SJCRH30 (cell line): ENCODE measurements around the gene SLF2. TPM values are rescaled to one million over a fixed set of nuclear protein-coding genes. Genes with fewer than 3 reads are reported as not detected.

Experiments
- DNase-seq, 2 experiments: peaks; one replicate each; pipeline ENCODE4 v3.0.0-alpha.2; 2015 to 2020
- H3K27ac ChIP-seq: fragments of 250-450 bp; sonication (Bioruptor Pico); 2 replicates; pipeline ENCODE4 v1.5.1; 2020; ENCODE audit warnings: mild to moderate bottlenecking, moderate library complexity
- H3K27me3 ChIP-seq: fragments of 250-450 bp; sonication (Bioruptor Pico); 2 replicates; pipeline ENCODE4 v1.5.1; 2020; ENCODE audit warnings: mild to moderate bottlenecking, moderate library complexity
- H3K36me3 ChIP-seq: fragments of 250-450 bp; sonication (Bioruptor Pico); 2 replicates; pipeline ENCODE4 v1.5.1; 2020; ENCODE audit warnings: mild to moderate bottlenecking, moderate library complexity
- H3K4me1 ChIP-seq: fragments of 250-450 bp; sonication (Bioruptor Pico); 2 replicates; pipeline ENCODE4 v1.5.1; 2020; ENCODE audit warnings: mild to moderate bottlenecking, moderate library complexity
- H3K4me3 ChIP-seq: fragments of 250-450 bp; sonication (Bioruptor Pico); 2 replicates; pipeline ENCODE4 v1.5.1; 2020; ENCODE audit warnings: mild to moderate bottlenecking, moderate library complexity
- H3K9me3 ChIP-seq: fragments of 250-450 bp; sonication (Bioruptor Pico); replicated peaks from 2 replicates; pipeline ENCODE4 v1.5.1; 2020; ENCODE audit warnings: mild to moderate bottlenecking, moderate library complexity
- total RNA-seq: library from RNA; depleted of rRNA; stranded (reverse); fragments of >200 nt; shearing (Covaris generic); gene quantifications from 2 replicates; pipeline ENCODE4 v1.2.3, GENCODE V29; 2014

Gene SLF2
- total RNA-seq, 1 experiment from 2014 or later = 257 TPM

DNA sequence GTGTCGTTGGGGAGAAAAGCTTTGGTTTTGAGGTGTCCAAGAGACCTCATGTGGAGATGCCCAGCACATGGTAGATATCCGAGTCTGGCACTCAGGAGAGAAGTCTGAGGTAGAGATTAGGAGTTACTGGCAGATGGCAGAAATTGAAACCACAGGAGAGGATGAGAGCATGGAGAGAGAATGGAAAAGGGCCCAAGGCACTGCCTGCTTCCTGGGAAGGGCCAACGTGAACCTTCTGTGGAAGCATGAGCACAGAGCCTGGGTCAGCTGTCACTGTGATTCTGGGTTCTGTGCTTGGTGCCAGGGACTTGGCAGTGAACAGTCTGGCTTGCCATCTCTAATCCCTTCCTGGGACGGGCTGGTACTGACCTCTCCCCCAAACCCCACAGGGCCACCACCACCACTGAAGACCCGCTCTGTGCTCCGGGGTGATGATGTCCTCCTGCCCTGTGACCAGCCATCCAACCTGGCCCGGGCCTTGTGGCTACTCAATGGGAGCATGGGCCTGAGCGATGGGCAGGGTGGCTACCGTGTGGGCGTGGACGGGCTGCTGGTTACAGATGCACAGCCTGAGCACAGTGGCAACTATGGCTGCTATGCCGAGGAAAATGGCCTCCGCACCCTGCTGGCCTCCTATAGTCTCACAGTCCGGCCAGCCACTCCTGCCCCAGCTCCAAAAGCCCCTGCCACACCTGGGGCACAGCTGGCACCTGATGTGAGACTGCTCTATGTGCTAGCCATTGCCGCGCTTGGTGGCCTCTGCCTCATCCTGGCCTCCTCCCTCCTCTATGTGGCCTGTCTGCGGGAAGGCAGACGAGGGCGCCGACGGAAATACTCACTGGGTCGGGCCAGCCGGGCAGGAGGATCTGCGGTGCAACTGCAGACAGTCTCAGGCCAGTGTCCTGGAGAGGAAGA lies 70.4 kb downstream of the SLF2 start:
- Histone ChIP-seq H3K4me3 (no peak overlapping the region), H3K27me3 (no peaks in the 10 kb centered on the region), H3K36me3 (peaks cover 6% of the 10 kb centered on the region), H3K9me3 (no peaks in the 10 kb centered on the region), H3K4me1 (peaks cover 6% of the 10 kb centered on the region), H3K27ac (no peak overlapping the region)
- DNase-seq = no peak

DNA sequence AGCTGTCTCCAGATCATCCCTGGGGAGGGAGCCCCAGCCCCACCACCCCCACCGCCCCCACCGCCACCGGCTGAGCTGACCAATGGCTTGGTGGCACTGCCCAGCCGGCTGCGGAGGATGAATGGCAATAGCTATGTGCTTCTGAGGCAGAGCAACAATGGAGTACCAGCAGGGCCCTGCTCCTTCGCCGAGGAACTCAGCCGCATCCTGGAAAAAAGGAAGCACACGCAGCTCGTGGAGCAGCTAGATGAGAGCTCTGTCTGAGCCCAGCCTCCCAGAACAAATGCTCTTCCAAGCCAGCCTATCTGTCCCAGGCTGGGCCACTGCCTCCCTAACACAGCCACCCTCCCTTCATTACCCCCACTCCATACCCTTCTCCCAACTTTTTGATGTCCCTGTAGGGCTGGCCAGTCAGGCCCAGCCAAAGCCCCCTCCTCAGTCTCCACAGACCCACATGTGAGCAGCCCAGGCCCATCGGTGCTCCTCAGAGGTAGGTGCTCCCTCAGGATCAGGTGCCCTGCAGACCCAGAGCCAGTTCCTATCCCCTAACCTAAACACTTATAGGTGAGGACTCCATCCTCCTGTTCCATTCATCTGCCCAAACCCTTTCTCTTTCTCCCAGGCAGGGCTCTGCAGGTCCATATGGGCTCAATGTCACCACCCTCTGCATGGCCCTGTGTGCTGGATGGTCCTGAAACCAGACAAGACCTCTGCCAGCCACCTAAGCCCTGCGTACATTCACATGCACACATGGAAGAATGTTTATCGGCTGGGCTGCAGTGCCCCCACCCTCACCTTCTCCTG lies 71.3 kb downstream of the SLF2 start:
- H3K9me3 ChIP-seq = no peaks in the 10 kb centered on the region
- H3K27ac ChIP-seq = no peak overlapping the region
- H3K36me3 ChIP-seq = peaks cover 11% of the 10 kb centered on the region
- no peaks in the 10 kb centered on the region for H3K27me3 ChIP-seq
- no peak for DNase-seq
- H3K4me1 ChIP-seq = peaks cover 12% of the 10 kb centered on the region
- no peak overlapping the region for H3K4me3 ChIP-seq

DNA sequence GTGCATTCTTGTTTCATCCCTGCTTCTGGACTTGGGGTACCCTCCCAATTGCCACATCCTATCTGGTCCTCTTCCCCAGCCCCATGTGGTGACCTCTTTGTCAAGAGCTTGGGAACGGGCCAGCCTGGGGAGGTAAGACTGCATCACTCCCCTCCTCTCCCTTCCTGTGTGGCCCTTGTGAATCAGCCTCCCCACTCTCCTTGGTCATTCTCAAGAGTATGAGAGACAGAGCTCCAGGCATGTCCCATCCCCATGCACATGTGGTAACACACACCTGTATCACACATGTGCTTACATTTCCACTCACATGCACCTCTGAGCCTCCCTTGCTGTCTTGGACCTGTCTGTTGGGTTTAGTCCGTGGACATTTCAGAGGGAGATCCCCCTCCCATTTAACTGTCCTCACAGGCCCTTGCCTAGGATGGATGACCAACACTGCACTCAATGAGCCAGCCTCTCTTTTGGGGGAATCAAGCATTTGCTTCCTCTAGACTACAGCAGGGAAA lies 72.0 kb downstream of the SLF2 start:
- Histone ChIP-seq H3K36me3 (peaks cover 18% of the 10 kb centered on the region), H3K4me3 (no peak overlapping the region), H3K27ac (no peak overlapping the region), H3K4me1 (peaks cover 12% of the 10 kb centered on the region), H3K9me3 (no peaks in the 10 kb centered on the region), H3K27me3 (no peaks in the 10 kb centered on the region)
- no peak for DNase-seq

DNA sequence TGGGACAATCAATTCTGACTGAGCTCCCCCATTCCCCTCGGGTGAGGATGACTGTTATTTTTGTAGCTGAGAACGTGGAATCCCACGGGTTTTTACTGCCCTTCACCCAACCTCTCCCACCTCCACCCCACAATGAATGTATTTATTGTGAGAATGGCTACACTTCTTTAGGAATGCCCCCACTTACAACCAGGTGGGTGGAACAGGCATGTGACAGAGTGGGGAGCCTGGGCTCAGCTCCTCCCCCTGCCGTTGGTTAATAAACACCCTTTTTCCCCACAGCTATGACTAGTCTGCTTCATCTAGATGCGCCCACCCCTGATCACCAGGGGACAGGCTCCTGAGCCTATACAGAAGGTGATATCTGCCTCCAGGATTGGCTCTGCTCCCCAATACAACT lies 72.6 kb downstream of the SLF2 start:
- H3K4me3 ChIP-seq = no peak overlapping the region
- H3K27me3 ChIP-seq = no peaks in the 10 kb centered on the region
- H3K4me1 ChIP-seq = peaks cover 12% of the 10 kb centered on the region
- peaks cover 23% of the 10 kb centered on the region for H3K36me3 ChIP-seq
- H3K9me3 ChIP-seq = no peaks in the 10 kb centered on the region
- H3K27ac ChIP-seq = no peak overlapping the region
- DNase-seq = no peak

DNA sequence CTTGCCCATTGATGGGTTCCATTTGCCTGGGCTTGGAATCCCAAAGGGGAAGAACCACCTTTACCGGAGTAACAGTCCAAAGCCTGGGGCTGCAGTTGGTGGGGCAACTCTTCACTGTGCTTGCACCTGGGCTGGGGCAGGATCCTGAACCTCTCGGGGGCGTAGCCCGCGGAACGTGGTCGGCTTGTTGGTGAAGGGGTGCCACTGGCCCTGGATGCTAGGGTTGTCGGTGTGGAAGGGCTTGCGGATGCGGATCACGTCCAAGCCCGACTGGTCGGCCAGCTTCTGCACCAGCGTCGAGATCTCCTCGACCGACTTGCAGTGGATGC lies 73.8 kb downstream of the SLF2 start:
- Histone ChIP-seq H3K4me3 (peak overlapping the region; percentile 86), H3K27ac (peak overlapping the region; percentile 54; the same call in 1 of the 2 replicates), H3K36me3 (peaks cover 32% of the 10 kb centered on the region), H3K4me1 (peaks cover 12% of the 10 kb centered on the region), H3K27me3 (no peaks in the 10 kb centered on the region), H3K9me3 (no peaks in the 10 kb centered on the region)
- no peak for DNase-seq

DNA sequence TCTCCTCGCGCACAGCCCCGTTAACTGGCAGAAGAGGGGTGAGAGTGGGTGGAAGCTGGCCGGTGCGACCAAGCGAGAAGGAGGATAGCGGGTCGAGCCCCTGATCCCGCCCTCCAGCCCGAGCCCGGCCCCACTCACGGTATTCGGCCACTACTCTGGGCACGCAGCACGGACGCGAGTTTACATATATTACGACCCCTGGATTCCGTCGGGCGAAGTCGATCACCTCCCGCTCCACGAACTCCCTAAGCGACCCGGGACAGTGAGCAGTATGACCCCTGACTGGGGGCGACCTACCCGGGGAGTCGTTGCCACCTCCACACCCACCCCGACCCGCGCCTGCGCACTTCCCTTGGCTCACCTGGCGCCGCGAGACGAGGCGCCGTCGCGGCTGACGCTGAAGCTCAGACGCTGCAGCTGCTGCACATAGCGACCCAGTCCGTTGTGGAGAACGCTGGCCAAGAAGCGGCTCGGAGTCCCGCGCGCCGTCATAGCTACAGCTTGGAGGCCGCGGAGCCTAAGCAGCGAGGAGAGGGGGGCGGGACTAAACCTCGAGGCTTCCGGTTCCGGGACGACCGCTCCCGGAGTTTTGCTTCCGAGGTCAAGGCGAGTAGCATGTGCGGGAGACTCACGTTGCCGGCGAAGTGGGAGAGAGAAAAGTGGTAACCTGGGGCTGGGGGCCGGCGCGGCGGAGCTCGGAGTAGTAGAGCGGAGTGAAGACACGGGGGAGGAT lies 74.4 kb downstream of the SLF2 start, which contains the start of the genes MRPL43 and TWNK:
Gene MRPL43 (minus strand): TSS at position 546 of the 733 bp plus-strand sequence. CDS start 54 bp downstream, at position 492.
Gene TWNK (plus strand): TSS at position 592 of the 733 bp plus-strand sequence. CDS start 668 bp downstream, outside the sequence.
- H3K36me3 ChIP-seq = peaks cover 33% of the 10 kb centered on the region
- H3K27me3 ChIP-seq = no peaks in the 10 kb centered on the region
- peak within 1 kb of the TSS; percentile 54 for H3K27ac ChIP-seq
- H3K4me3 ChIP-seq = peak within 1 kb of the TSS; percentile 86
- H3K4me1 ChIP-seq = peaks cover 12% of the 10 kb centered on the region
- no peaks in the 10 kb centered on the region for H3K9me3 ChIP-seq
- peak; percentile 90 to 92 for DNase-seq

DNA sequence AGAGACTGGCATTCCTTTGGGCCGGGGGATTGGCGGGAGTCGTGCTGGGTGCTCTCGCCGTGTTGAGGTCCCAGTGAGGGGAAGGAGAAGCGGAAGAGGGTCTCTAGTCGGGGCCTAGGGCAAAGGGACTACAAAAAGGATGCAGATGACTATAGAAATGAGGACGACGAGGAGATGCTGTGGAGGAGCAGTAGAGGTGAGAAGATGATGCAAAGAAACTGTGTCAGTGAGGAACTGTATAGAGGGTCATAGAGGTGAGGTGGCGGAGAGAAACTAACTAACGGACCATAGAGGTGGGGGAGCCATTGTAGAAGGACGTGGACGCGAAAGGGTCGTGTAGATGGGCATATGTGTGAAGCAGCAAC lies 74.9 kb downstream of the SLF2 start:
- Histone ChIP-seq H3K4me3 (peak overlapping the region; percentile 86), H3K9me3 (no peaks in the 10 kb centered on the region), H3K4me1 (peaks cover 12% of the 10 kb centered on the region), H3K36me3 (peaks cover 32% of the 10 kb centered on the region), H3K27me3 (no peaks in the 10 kb centered on the region), H3K27ac (peak overlapping the region; percentile 54)
- no peak for DNase-seq

DNA sequence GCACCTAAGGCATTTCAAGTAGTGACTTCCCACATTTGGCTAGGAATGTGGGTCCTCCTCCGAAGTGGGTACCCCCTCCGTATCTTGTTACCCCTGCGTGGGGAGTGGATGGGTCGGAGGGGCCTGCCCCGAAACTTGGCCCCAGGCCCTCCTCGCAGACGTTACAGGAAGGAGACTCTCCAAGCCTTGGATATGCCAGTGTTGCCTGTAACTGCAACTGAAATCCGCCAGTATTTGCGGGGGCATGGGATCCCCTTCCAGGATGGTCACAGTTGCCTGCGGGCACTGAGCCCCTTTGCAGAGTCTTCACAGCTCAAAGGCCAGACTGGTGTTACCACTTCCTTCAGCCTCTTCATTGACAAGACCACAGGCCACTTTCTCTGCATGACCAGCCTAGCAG lies 75.4 kb downstream of the SLF2 start:
- no peaks in the 10 kb centered on the region for H3K9me3 ChIP-seq
- H3K27ac ChIP-seq = no peak overlapping the region
- H3K4me1 ChIP-seq = peaks cover 12% of the 10 kb centered on the region
- H3K36me3 ChIP-seq = peaks cover 32% of the 10 kb centered on the region
- no peaks in the 10 kb centered on the region for H3K27me3 ChIP-seq
- DNase-seq = no peak
- peak overlapping the region; percentile 86 for H3K4me3 ChIP-seq

DNA sequence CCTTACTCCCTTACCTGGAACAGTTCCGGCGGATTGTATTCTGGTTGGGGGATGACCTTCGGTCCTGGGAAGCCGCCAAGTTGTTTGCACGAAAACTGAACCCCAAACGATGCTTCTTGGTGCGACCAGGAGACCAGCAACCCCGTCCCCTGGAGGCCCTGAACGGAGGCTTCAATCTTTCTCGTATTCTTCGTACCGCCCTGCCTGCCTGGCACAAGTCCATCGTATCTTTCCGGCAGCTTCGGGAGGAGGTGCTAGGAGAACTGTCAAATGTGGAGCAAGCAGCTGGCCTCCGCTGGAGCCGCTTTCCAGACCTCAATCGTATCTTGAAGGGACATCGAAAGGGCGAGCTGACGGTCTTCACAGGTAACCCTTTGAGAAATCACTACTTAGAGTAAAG lies 76.3 kb downstream of the SLF2 start:
- Histone ChIP-seq H3K4me1 (peaks cover 12% of the 10 kb centered on the region), H3K27ac (no peak overlapping the region), H3K36me3 (peaks cover 41% of the 10 kb centered on the region), H3K4me3 (no peak overlapping the region), H3K27me3 (no peaks in the 10 kb centered on the region), H3K9me3 (no peaks in the 10 kb centered on the region)
- DNase-seq = no peak

DNA sequence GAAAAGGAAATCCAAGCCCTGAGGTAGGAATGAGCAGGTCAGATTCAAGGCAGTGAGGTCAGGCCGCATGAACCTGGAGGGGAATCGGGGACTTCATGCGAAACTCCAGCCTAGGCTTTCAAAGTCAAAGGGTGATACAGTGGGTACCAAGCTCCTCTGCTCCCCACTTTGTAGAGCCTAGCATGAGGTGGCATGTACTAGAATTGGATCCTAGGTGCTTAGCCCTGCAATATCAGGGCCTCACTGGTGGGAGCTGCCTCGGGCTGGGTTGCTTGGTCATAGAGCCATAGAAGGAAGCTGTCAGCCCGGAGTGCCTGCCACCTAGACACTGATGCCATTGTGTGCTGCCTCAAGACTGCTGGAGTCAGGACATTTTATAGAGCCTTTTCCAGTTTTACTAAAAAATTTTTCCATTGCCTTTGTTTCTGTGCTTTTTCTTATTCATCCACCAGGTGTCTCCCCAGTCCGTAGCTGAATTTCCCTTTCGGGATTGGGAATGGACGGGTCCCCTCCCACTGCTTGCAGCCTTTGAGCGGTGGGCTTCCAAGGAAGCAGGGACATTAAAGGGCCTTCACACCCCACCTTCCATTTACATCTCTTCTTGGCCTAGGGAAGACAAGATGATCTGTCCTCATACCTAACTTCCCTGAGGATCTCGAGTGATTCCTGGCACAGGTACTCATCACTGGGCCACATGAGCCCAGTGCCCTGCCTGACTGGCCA lies 81.4 kb downstream of the SLF2 start:
- no peak overlapping the region for H3K27ac ChIP-seq
- H3K9me3 ChIP-seq = no peaks in the 10 kb centered on the region
- H3K36me3 ChIP-seq = peaks cover 40% of the 10 kb centered on the region
- DNase-seq = peak in 1 of 2 experiments; percentile 75
- no peak overlapping the region for H3K4me3 ChIP-seq
- no peaks in the 10 kb centered on the region for H3K27me3 ChIP-seq
- H3K4me1 ChIP-seq = peaks cover 5% of the 10 kb centered on the region; the same call in 1 of the 2 replicates

DNA sequence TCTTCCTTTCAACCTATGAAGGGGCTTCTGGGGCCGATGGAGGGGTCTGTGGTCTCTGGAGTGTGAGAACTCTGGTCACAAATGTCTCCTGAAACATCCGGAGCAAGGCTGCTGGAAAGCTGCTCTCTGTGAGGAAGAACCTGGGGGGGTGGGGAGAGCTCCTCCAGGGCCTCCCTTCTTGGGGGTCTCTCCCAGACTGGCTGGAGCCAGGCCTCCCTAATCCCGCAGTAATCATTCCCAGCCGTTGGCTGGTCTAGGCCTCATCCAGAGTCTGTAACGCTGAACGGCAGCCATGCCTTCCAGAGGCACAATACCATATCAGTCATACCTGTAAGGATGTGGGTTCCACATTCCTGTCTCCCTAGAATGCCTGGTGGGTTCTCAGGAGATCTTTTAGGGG lies 82.4 kb downstream of the SLF2 start:
- Histone ChIP-seq H3K27me3 (no peaks in the 10 kb centered on the region), H3K4me1 (peaks cover 5% of the 10 kb centered on the region; the same call in 1 of the 2 replicates), H3K36me3 (peaks cover 29% of the 10 kb centered on the region), H3K4me3 (no peak overlapping the region), H3K9me3 (no peaks in the 10 kb centered on the region), H3K27ac (no peak overlapping the region)
- DNase-seq = no peak

DNA sequence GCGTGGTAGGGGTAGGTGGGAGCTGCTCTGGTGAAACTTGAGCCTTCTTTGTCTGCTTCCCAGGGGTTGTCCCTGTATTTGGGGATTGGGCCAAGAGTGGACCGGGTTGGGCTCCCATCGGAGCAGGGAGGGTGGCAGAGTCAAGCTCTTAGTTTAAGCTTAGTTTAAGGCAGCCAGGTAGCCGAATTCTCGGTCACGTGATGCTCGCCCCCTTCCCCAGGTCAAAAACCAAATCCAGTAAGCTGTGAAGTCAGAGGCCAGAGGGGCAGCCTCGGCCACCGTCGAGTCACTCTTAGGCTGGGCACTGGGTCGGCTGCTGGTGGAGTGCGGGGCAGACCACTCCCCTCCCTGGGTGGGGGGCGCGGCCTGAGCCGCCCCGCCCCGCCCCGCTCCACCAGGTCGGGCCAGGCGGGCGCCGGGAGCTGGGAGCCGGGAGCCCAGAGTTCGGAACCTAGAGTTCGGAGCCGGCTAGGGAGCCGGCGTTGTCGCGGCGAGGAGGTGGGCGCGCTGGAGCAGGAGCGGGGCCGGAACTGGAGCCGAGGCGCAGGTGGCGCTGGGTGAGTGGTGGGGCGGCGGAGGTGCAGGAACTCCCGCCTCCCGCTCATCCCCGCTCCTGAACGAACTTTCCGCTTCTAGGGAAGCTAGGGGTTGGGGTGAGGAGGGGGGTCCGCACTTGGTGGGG lies 84.1 kb downstream of the SLF2 start:
- DNase-seq = peak; percentile 56 to 69

DNA sequence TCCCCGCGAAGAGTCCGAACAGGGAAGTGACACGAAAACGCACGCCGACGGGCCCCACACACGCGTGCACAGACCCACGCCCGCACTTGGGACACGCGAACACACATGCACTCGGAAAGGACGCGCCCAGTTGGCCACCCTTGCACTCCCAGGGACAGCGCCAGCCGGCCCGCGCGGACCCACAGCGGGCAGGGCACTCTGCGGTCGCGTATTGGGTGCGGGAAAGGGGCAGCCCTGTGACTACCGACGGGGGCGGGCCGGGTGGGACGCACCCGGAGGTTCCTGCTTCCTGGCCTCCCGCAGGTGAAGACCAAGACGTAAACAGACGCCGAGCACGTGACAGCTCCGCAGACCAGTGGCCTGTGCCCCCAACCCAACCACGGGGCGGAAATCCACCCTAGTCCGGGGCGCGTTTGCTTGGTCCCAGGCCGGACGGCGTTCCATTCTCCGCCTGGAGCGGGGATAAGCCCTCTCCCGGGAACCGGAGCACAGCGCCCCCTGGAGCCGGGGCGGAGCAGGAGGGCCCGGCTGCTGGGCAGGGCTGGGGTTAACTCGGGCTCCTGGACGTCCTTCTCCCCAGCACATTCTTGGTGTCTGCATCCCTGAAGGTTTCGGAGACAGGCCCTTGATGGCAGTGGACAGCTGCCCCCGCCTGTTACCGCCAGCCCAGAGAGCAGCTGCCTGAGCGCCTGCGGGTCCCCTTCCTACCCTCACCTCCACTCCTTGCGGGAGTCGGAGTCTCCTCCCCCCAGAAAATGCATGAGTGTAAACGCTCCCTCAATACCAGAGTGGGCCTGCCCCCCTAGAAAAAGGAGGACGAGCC lies 84.8 kb downstream of the SLF2 start:
- Histone ChIP-seq H3K27ac (peak overlapping the region; percentile 99), H3K27me3 (no peaks in the 10 kb centered on the region), H3K36me3 (peaks cover 18% of the 10 kb centered on the region), H3K4me3 (peak overlapping the region; percentile 83), H3K9me3 (no peaks in the 10 kb centered on the region), H3K4me1 (peaks cover 18% of the 10 kb centered on the region)
- peak; percentile 100 for DNase-seq

More for the DNA sequence above, 84.1 kb downstream of the SLF2 start:
- H3K4me1 ChIP-seq = peaks cover 14% of the 10 kb centered on the region
- no peaks in the 10 kb centered on the region for H3K9me3 ChIP-seq
- peaks cover 17% of the 10 kb centered on the region for H3K36me3 ChIP-seq
- H3K27ac ChIP-seq = peak overlapping the region; percentile 99
- no peaks in the 10 kb centered on the region for H3K27me3 ChIP-seq
- peak overlapping the region; percentile 83 for H3K4me3 ChIP-seq
